MCF 10A (cell line): ENCODE data around the gene CORO7. TPM values are rescaled to one million over a fixed set of nuclear protein-coding genes. Genes with fewer than 3 reads are reported as not detected.
"Not testable (repeated sequence)": the region's sequence is repeated elsewhere in the genome, so short reads cannot be mapped to it uniquely, and the experiment has no call there.

Experiments used
- BruUV-seq: library from RNA; stranded (reverse); fragments of 400-500 nt; replicated peaks from 2 replicates; lab custom pipeline; 2021; lab: Mats Ljungman, UMichigan
- CTCF ChIA-PET: fragments of 300-600 bp; sonication (Branson Sonifier 250); formaldehyde crosslinking; extraction: SDS; loops from one replicate; lab custom pipeline; 2021; ENCODE audit warnings: antibody characterized with exemption, inconsistent platforms; lab: Yijun Ruan, JAX
- POLR2A ChIA-PET: fragments of 300-600, 350-650 bp; sonication (Branson Sonifier 250); formaldehyde crosslinking; extraction: SDS; loops from one replicate; lab custom pipeline; 2020; ENCODE audit warnings: antibody characterized with exemption, inconsistent platforms; lab: Yijun Ruan, JAX
- DNase-seq: peaks from one replicate; pipeline ENCODE4 v3.0.0-alpha.2; 2018; ENCODE audit not compliant: unreplicated experiment
- H3K27ac Mint-ChIP-seq: one replicate; pipeline ENCODE4 v1.8.0; 2022; ENCODE audit warnings: mild to moderate bottlenecking, low read depth, mixed read lengths; ENCODE audit not compliant: unreplicated experiment
- H3K27me3 Mint-ChIP-seq: one replicate; pipeline ENCODE4 v1.8.0; 2022; ENCODE audit warnings: mixed read lengths; ENCODE audit not compliant: insufficient read depth, unreplicated experiment
- H3K36me3 Mint-ChIP-seq: one replicate; pipeline ENCODE4 v1.8.0; 2022; ENCODE audit warnings: mild to moderate bottlenecking, moderate library complexity, mixed read lengths; ENCODE audit not compliant: insufficient read depth, unreplicated experiment
- H3K4me1 Mint-ChIP-seq: one replicate; pipeline ENCODE4 v1.8.0; 2022; ENCODE audit warnings: mixed read lengths; ENCODE audit not compliant: insufficient read depth, unreplicated experiment
- H3K4me3 Mint-ChIP-seq: one replicate; pipeline ENCODE4 v1.8.0; 2022; ENCODE audit warnings: mild to moderate bottlenecking, moderate library complexity, mixed read lengths; ENCODE audit not compliant: unreplicated experiment
- H3K9me3 Mint-ChIP-seq: one replicate; pipeline ENCODE4 v1.8.0; 2022; ENCODE audit warnings: mixed read lengths; ENCODE audit not compliant: unreplicated experiment
- intact Hi-C: fragments of 100-400 bp; cut with micrococcal nuclease; formaldehyde crosslinking; loops from 2 replicates; pipeline ENCODE4 v1.14.1; 2022
- total RNA-seq: library from RNA; stranded (reverse); gene quantifications from 2 replicates; pipeline ENCODE4 v1.2.3, GENCODE V29; 2022
- TF ChIP-seq, protein P1 (sequence below): fragments of 200-600 bp; IDR thresholded peaks from one replicate; pipeline ENCODE4 v1.8.0; 2022; ENCODE audit warnings: antibody characterized with exemption, mild to moderate bottlenecking; ENCODE audit not compliant: unreplicated experiment

CORO7 gene
- total RNA-seq, 1 experiment from 2014 or later, result 20.3 TPM

DNA sequence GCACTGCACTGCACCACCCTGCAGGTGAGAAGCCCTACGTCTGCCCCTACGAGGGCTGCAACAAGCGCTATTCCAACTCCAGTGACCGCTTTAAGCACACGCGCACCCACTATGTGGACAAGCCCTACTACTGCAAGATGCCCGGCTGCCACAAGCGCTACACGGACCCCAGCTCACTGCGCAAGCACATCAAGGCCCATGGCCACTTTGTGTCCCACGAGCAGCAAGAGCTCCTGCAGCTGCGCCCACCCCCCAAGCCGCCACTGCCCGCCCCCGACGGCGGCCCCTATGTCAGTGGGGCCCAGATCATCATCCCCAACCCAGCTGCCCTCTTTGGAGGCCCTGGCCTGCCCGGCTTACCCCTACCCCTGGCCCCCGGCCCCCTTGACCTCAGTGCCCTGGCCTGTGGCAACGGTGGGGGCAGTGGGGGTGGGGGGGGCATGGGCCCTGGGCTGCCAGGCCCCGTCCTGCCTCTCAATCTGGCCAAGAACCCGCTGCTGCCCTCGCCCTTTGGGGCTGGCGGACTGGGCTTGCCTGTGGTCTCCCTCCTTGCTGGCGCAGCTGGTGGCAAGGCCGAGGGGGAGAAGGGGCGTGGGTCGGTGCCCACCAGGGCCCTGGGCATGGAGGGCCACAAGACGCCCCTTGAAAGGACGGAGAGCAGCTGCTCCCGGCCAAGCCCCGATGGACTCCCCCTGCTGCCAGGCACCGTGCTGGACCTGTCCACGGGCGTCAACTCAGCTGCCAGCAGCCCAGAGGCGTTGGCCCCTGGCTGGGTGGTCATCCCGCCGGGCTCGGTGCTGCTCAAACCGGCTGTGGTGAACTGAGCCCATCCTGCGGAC lies 79.5 kb downstream of the CORO7 start:
- no peak overlapping the region for H3K27ac Mint-ChIP-seq
- no peak overlapping the region for H3K4me3 Mint-ChIP-seq
- H3K27me3 Mint-ChIP-seq, result no peaks in the 10 kb centered on the region
- no peaks in the 10 kb centered on the region for H3K4me1 Mint-ChIP-seq
- CTCF ChIA-PET, result no interaction called here
- no peaks in the 10 kb centered on the region for H3K9me3 Mint-ChIP-seq
- peaks cover 56% of the 10 kb centered on the region for H3K36me3 Mint-ChIP-seq
- no peak for DNase-seq
- BruUV-seq, result no TSS peak
- TF ChIP-seq, protein P1, sequence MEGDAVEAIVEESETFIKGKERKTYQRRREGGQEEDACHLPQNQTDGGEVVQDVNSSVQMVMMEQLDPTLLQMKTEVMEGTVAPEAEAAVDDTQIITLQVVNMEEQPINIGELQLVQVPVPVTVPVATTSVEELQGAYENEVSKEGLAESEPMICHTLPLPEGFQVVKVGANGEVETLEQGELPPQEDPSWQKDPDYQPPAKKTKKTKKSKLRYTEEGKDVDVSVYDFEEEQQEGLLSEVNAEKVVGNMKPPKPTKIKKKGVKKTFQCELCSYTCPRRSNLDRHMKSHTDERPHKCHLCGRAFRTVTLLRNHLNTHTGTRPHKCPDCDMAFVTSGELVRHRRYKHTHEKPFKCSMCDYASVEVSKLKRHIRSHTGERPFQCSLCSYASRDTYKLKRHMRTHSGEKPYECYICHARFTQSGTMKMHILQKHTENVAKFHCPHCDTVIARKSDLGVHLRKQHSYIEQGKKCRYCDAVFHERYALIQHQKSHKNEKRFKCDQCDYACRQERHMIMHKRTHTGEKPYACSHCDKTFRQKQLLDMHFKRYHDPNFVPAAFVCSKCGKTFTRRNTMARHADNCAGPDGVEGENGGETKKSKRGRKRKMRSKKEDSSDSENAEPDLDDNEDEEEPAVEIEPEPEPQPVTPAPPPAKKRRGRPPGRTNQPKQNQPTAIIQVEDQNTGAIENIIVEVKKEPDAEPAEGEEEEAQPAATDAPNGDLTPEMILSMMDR, result no peak
- intact Hi-C loops, result no loop called here
- POLR2A ChIA-PET, result interaction anchor here (1.1 kb wide), 1 partner anchor 9 kb away, joined by 4 read pairs; no protein-coding TSS in a partner anchor

DNA sequence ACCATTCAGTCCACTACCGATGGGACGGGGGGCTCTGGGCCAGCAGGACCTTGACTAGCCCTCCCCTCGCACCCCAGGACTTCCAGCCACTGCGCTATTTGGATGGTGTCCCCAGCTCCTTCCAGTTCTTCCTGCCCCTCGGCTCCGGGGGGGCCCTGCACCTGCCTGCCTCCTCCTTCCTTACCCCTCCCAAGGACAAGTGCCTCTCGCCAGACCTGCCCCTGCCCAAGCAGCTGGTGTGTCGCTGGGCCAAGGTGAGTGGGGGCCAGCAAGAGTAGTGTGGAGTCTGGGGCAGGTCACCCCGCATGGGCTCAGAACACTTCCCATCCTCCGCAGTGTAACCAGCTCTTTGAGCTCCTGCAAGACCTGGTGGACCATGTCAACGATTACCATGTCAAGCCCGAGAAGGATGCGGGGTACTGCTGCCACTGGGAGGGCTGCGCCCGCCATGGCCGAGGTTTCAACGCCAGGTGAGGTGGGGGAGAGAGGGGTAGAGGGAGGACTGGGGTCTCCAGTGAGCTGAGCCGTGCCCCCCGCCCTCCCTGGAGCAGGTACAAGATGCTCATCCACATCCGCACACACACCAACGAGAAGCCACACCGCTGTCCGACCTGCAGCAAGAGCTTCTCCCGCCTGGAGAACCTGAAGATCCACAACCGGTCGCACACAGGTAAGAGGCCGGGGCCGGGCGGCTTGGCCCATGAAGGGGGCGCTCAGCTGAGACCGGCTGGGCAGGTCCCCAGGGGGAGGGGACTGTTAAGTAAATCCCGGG lies 81.5 kb downstream of the CORO7 start:
- H3K4me1 Mint-ChIP-seq, result no peaks in the 10 kb centered on the region
- no TSS peak for BruUV-seq
- TF ChIP-seq, protein P1, result no peak
- CTCF ChIA-PET, result interaction anchor here (1.5 to 2.0 kb wide), 3 partner anchors 46 to 351 kb away, joined by 5 to 7 read pairs (median 6); no protein-coding TSS in a partner anchor
- POLR2A ChIA-PET, result interaction anchor here (0.6 to 0.9 kb wide), 2 partner anchors 15 to 303 kb away, joined by 3 read pairs; no protein-coding TSS in a partner anchor
- no peak overlapping the region for H3K27ac Mint-ChIP-seq
- peaks cover 51% of the 10 kb centered on the region for H3K36me3 Mint-ChIP-seq
- no peaks in the 10 kb centered on the region for H3K27me3 Mint-ChIP-seq
- no peak for DNase-seq
- intact Hi-C loops, result loop anchor here (5.0 kb wide), 1 partner anchor 83 kb away; no protein-coding TSS in a partner anchor
- H3K9me3 Mint-ChIP-seq, result no peaks in the 10 kb centered on the region
- H3K4me3 Mint-ChIP-seq, result no peak overlapping the region

DNA sequence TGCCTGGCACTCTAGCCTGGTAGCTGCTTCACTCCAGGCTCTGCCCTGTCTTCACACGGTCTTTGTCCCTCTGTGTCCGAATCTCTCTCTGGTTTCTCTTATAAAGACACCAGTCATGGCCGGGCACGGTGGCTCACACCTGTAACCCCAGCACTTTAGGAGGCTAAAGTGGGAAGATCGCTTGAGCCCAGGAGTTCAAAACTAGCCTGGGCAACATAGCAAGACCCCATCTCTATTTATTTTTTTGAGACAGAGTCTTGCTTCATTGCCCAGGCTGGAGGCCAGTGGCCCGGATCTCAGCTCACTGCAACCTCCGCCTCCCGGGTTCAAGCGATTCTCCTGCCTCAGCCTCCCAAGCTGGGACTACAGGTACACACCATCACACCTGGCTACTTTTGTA lies 82.7 kb downstream of the CORO7 start:
- H3K27ac Mint-ChIP-seq, BruUV-seq, H3K4me3 Mint-ChIP-seq, H3K9me3 Mint-ChIP-seq, DNase-seq, H3K4me1 Mint-ChIP-seq, H3K27me3 Mint-ChIP-seq, POLR2A ChIA-PET: not testable (repeated sequence)
- CTCF ChIA-PET, result interaction anchor here (1.6 to 6.2 kb wide), 3 partner anchors 44 to 80 kb away, joined by 5 to 94 read pairs (median 13); no protein-coding TSS in a partner anchor
- peaks cover 41% of the 10 kb centered on the region for H3K36me3 Mint-ChIP-seq
- intact Hi-C loops, result loop anchor here (5.0 kb wide), 1 partner anchor 81 kb away; no protein-coding TSS in a partner anchor

DNA sequence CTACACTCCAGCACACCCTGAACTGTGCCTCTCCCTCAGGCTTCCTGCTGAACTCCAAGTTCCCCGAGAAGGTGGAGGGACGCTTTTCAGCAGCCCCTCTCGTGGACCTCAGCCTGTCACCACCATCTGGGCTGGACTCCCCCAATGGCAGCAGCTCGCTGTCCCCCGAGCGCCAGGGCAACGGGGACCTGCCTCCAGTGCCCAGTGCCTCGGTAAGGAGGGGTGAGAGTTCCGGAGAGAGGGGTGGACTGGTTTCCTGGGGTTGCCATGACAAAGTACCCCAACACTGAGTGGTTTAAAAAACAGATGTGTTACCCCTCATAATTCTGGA lies 83.1 kb downstream of the CORO7 start:
- BruUV-seq, result no TSS peak
- H3K4me1 Mint-ChIP-seq, result no peaks in the 10 kb centered on the region
- peaks cover 37% of the 10 kb centered on the region for H3K36me3 Mint-ChIP-seq
- H3K9me3 Mint-ChIP-seq, result no peaks in the 10 kb centered on the region
- DNase-seq, result no peak
- H3K27me3 Mint-ChIP-seq, result no peaks in the 10 kb centered on the region
- POLR2A ChIA-PET, result no interaction called here
- TF ChIP-seq, protein P1, result no peak
- H3K4me3 Mint-ChIP-seq, result no peak overlapping the region
- H3K27ac Mint-ChIP-seq, result no peak overlapping the region
- CTCF ChIA-PET, result interaction anchor here (0.6 to 6.2 kb wide), 5 partner anchors 9 to 79 kb away, joined by 3 to 94 read pairs (median 13); no protein-coding TSS in a partner anchor
- intact Hi-C loops, result loop anchor here (5.0 kb wide), 1 partner anchor 81 kb away; no protein-coding TSS in a partner anchor
